K562 (cell line): ENCODE results near the gene CABP2. TPM values are rescaled to one million over a fixed set of nuclear protein-coding genes. Genes with fewer than 3 reads are reported as not detected.

Experiments
- CBFA2T3 ChIP-seq: fragments of 450-650 bp; IDR thresholded peaks from 2 replicates; pipeline ENCODE4 v1.6.1; 2017
- CBX1 ChIP-seq: sonication (generic); IDR thresholded peaks from 2 replicates; pipeline ENCODE4 v1.6.1; 2016; ENCODE audit warnings: antibody characterized with exemption, low read depth, mild to moderate bottlenecking
- DPF2 ChIP-seq: fragments of 450-650 bp; IDR thresholded peaks from 2 replicates; pipeline ENCODE4 v1.6.1; 2016
- E2F5 ChIP-seq: sonication (generic); formaldehyde crosslinking; IDR thresholded peaks from 2 replicates; pipeline ENCODE4 v1.8.0; 2022; ENCODE audit warnings: mild to moderate bottlenecking, missing genetic modification reagents
- FOXM1 ChIP-seq, 2 experiments: fragments of 450-650 bp in 1 of 2; sonication (generic) in 1 of 2; formaldehyde crosslinking in 1 of 2; IDR thresholded peaks; 2 replicates each; pipeline versions ENCODE4 v1.6.1 to v1.9.0; 2017 to 2022; ENCODE audit warnings: low read depth in 2 of 2, mild to moderate bottlenecking in 2 of 2, missing genetic modification reagents in 1 of 2, moderate library complexity in 1 of 2
- GABPA ChIP-seq: fragments of 200-800 bp; sonication (Bioruptor generic); conservative IDR thresholded peaks from 2 replicates; pipeline ENCODE4 v1.6.1; 2016; ENCODE audit warnings: low read depth, missing genetic modification characterization, missing compliant biosample characterization
- ILK ChIP-seq: fragments of 450-650 bp; IDR thresholded peaks from 2 replicates; pipeline ENCODE4 v1.6.1; 2016; ENCODE audit warnings: missing genetic modification characterization, low read depth, mild to moderate bottlenecking, missing compliant biosample characterization, moderate library complexity, borderline replicate concordance
- IRF2 ChIP-seq: sonication (generic); formaldehyde crosslinking; IDR thresholded peaks from 2 replicates; pipeline ENCODE4 v1.8.1; 2022; ENCODE audit warnings: mild to moderate bottlenecking, missing genetic modification reagents
- KDM5B ChIP-seq: fragments of 200-600 bp; sonication (generic); IDR thresholded peaks from 2 replicates; pipeline ENCODE4 v1.6.1; 2012; ENCODE audit warnings: low read depth, mild to moderate bottlenecking, moderate library complexity, low read length, control low read depth, inconsistent platforms; ENCODE audit not compliant: insufficient replicate concordance
- NBN ChIP-seq: fragments of 450-650 bp; IDR thresholded peaks from 2 replicates; pipeline ENCODE4 v1.6.1; 2016; ENCODE audit warnings: low read depth, mild to moderate bottlenecking
- NCOR1 ChIP-seq: fragments of 450-650 bp; IDR thresholded peaks from 2 replicates; pipeline ENCODE4 v1.6.1; 2016; ENCODE audit warnings: mild to moderate bottlenecking, moderate library complexity
- RBM25 ChIP-seq: fragments of 200-400 bp; formaldehyde crosslinking; IDR thresholded peaks from 2 replicates; pipeline ENCODE4 v1.6.1; 2018; ENCODE audit warnings: low read length, low read depth, moderate library complexity; ENCODE audit not compliant: severe bottlenecking
- ZC3H8 ChIP-seq: fragments of 450-650 bp; IDR thresholded peaks from 2 replicates; pipeline ENCODE4 v1.6.1; 2017
- ZNF780A ChIP-seq: fragments of 250-450 bp; sonication (Bioruptor Pico); IDR thresholded peaks from 2 replicates; pipeline ENCODE4 v1.5.0; 2021; ENCODE audit warnings: mild to moderate bottlenecking
- ZNF785 ChIP-seq: fragments of 250-450 bp; sonication (Bioruptor Pico); IDR thresholded peaks from 2 replicates; pipeline ENCODE4 v1.4.0; 2020; ENCODE audit warnings: mild to moderate bottlenecking
- ZNF830 ChIP-seq: fragments of 250-450 bp; sonication (Bioruptor Pico); IDR thresholded peaks from 2 replicates; pipeline ENCODE4 v1.5.0; 2021; ENCODE audit warnings: mild to moderate bottlenecking
- polyA plus RNA-seq, 8 experiments: library from polyadenylated mRNA; depleted of rRNA in 4 of 8; stranded (reverse) in 5 of 8; unstranded in 3 of 8; fragments of >200 nt; fragmentation: Nextera tagmentation in 2 of 8; fragmentation: Illumina TruSeq in 1 of 8; extraction: Ambion mirVana in 2 of 8; extraction: Trizol in 1 of 8; gene quantifications; 2 replicates each; pipeline versions ENCODE4 v1.2.1 to v1.2.3, GENCODE V29; 2011 to 2014; ENCODE audit warnings: inconsistent platforms in 1 of 8, missing spikeins in 1 of 8
- total RNA-seq, 7 experiments: library from RNA; depleted of rRNA in 6 of 7; stranded (reverse); fragments of >200 nt in 6 of 7; fragmentation: Illumina TruSeq in 2 of 7; extraction: Trizol in 2 of 7; gene quantifications; 2 replicates each; pipeline versions ENCODE4 v1.2.1 to v1.2.3, GENCODE V29; 2011 to 2021; ENCODE audit warnings: low replicate concordance in 1 of 7
- TF ChIP-seq, protein P1 (sequence below): fragments of 250-450 bp; sonication (Bioruptor Pico); IDR thresholded peaks from 2 replicates; pipeline ENCODE4 v1.4.0; 2020

Gene CABP2
- total and polyA plus RNA-seq, 9 of the 15 experiments (the other 6 are each of a cell fraction or from before 2014, with no cell fraction given): not detected

DNA sequence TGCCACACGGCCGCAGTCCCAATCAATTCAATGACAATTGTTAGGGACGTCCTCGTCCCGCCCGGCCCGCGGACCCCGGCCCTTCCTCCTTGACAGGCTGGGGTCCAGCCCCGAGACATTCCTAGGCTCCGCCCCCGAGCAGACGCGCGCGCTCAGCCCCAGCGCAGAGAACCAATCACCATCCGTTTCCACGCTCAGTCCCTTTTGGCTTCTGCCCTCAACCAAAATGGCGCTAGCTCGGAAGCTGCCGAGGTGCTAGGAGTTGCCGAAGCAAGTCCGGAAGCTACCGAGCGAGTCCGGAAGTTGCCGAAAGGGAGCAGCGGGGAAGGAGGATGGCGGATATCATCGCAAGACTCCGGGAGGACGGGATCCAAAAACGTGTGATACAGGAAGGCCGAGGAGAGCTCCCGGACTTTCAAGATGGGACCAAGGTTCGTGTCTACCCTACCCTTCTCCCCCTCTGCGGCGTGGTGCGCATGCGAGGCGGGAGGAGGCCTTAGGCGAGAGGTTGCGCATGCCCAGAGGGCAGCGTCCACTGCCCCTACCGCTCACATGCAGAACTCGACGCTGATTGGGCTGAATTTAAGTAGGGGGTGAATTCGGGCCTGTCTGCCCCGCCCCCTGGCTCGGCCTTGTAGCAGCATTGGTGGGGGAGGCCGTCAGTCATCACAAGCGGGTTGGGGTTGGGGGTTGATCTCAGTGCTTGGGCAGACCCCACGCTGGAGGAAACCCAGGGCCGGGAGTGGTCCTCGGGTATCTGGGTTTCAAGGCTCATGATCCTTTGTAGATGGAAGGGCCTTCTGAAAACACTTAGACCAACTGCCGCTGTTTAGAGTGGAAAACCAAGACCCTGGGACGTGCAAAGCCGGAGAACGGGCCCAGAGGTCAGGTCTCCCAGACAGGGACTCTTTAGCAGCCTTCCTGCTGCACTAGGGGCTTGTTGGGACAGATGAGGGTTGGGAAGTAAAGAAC is 40.1 kb downstream of the CABP2 start, which contains the start of gene AIP (continued):
- TF ChIP-seq, protein P1, sequence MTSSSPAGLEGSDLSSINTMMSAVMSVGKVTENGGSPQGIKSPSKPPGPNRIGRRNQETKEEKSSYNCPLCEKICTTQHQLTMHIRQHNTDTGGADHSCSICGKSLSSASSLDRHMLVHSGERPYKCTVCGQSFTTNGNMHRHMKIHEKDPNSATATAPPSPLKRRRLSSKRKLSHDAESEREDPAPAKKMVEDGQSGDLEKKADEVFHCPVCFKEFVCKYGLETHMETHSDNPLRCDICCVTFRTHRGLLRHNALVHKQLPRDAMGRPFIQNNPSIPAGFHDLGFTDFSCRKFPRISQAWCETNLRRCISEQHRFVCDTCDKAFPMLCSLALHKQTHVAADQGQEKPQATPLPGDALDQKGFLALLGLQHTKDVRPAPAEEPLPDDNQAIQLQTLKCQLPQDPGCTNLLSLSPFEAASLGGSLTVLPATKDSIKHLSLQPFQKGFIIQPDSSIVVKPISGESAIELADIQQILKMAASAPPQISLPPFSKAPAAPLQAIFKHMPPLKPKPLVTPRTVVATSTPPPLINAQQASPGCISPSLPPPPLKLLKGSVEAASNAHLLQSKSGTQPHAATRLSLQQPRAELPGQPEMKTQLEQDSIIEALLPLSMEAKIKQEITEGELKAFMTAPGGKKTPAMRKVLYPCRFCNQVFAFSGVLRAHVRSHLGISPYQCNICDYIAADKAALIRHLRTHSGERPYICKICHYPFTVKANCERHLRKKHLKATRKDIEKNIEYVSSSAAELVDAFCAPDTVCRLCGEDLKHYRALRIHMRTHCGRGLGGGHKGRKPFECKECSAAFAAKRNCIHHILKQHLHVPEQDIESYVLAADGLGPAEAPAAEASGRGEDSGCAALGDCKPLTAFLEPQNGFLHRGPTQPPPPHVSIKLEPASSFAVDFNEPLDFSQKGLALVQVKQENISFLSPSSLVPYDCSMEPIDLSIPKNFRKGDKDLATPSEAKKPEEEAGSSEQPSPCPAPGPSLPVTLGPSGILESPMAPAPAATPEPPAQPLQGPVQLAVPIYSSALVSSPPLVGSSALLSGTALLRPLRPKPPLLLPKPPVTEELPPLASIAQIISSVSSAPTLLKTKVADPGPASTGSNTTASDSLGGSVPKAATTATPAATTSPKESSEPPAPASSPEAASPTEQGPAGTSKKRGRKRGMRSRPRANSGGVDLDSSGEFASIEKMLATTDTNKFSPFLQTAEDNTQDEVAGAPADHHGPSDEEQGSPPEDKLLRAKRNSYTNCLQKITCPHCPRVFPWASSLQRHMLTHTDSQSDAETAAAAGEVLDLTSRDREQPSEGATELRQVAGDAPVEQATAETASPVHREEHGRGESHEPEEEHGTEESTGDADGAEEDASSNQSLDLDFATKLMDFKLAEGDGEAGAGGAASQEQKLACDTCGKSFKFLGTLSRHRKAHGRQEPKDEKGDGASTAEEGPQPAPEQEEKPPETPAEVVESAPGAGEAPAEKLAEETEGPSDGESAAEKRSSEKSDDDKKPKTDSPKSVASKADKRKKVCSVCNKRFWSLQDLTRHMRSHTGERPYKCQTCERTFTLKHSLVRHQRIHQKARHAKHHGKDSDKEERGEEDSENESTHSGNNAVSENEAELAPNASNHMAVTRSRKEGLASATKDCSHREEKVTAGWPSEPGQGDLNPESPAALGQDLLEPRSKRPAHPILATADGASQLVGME: no peak
- no peak for TF ChIP-seq ILK (tag)
- peak; percentile 28; the same call in 1 of the 2 replicates for TF ChIP-seq ZNF830 (CRISPR knock-in tag)
- TF ChIP-seq CBX1: peak; percentile 92
- no peak for TF ChIP-seq NBN
- no peak for TF ChIP-seq ZNF780A (CRISPR knock-in tag)
- no peak for TF ChIP-seq ZNF785 (CRISPR knock-in tag)
- no peak for TF ChIP-seq DPF2
- TF ChIP-seq GABPA (tag): peak; percentile 77
- TF ChIP-seq ZC3H8: no peak
- peak; percentile 30 for TF ChIP-seq KDM5B
- TF ChIP-seq CBFA2T3: no peak
- TF ChIP-seq IRF2 (CRISPR knock-in tag): peak; percentile 65; the same call in 1 of the 2 replicates
- TF ChIP-seq RBM25: peak; percentile 29
- TF ChIP-seq FOXM1 (IDR thresholded peaks at IDR 0.05; ENCODE audit: low read depth): no peak
- TF ChIP-seq FOXM1 (CRISPR knock-in tag; IDR thresholded peaks at IDR 0.05; ENCODE audit: low read depth): peak; percentile 98
- TF ChIP-seq E2F5: peak; percentile 100
- no peak for TF ChIP-seq NCOR1
